Bronchial epithelial cell (primary cell): ENCODE data around the gene ABTB2. TPM values are rescaled to one million over a fixed set of nuclear protein-coding genes. Genes with fewer than 3 reads are reported as not detected.

Source experiments
- DNase-seq: peaks from one replicate; pipeline ENCODE4 v3.0.0-alpha.2; 2010; ENCODE audit warnings: low read depth
- FAIRE-seq: peaks from 2 replicates; lab custom pipeline; 2011; peaks lifted over from hg19 to GRCh38; lab: Jason Lieb, UNC
- H3K27me3 ChIP-seq: 2 replicates; pipeline ENCODE4 v1.5.1; 2011; ENCODE audit warnings: low read length; ENCODE audit not compliant: control insufficient read depth, insufficient read depth
- H3K36me3 ChIP-seq: 2 replicates; pipeline ENCODE4 v1.5.1; 2011; ENCODE audit warnings: low read length; ENCODE audit not compliant: control insufficient read depth, insufficient read depth
- H3K4me3 ChIP-seq: 2 replicates; pipeline ENCODE4 v1.5.1; 2011; ENCODE audit warnings: mild to moderate bottlenecking, low read depth, low read length, control low read depth
- CTCF ChIP-seq: IDR thresholded peaks from 2 replicates; pipeline ENCODE4 v1.5.1; 2011; ENCODE audit warnings: mild to moderate bottlenecking, moderate library complexity, low read length, control low read depth, inconsistent platforms; ENCODE audit not compliant: insufficient read depth, severe bottlenecking
- total RNA-seq: library from RNA; depleted of rRNA; stranded (reverse); fragments of >200 nt; gene quantifications from 2 replicates; pipeline ENCODE4 v1.2.1, GENCODE V29; 2014

The ABTB2 gene
- total RNA-seq, 1 donor from 2014 or later = 0.53 TPM

- H3K27me3 ChIP-seq = no peaks in the 10 kb centered on the region
- no peak for TF ChIP-seq CTCF
- no peak overlapping the region for H3K4me3 ChIP-seq
- peak; percentile 90 for FAIRE-seq
- peak; percentile 84 for DNase-seq
- no peaks in the 10 kb centered on the region for H3K36me3 ChIP-seq
These were observed 165.1 kb downstream of the ABTB2 start for GRCh38 chr11:34192481-34193401.

GRCh38 chr11:34191578-34191977 lies 166.2 kb downstream of the ABTB2 start:
- FAIRE-seq = peak; percentile 23
- DNase-seq = no peak
- TF ChIP-seq CTCF = no peak
- Histone ChIP-seq H3K36me3 (no peaks in the 10 kb centered on the region), H3K27me3 (no peaks in the 10 kb centered on the region), H3K4me3 (no peak overlapping the region)

- DNase-seq (no peak), FAIRE-seq (no peak)
- Histone ChIP-seq H3K4me3 (no peak overlapping the region), H3K27me3 (no peaks in the 10 kb centered on the region), H3K36me3 (no peaks in the 10 kb centered on the region)
- no peak for TF ChIP-seq CTCF
These were observed 167.3 kb downstream of the ABTB2 start for GRCh38 chr11:34190192-34191139.

GRCh38 chr11:34189191-34189590 lies 168.6 kb downstream of the ABTB2 start:
- FAIRE-seq (no peak), DNase-seq (no peak)
- Histone ChIP-seq H3K4me3 (no peak overlapping the region), H3K36me3 (no peaks in the 10 kb centered on the region), H3K27me3 (no peaks in the 10 kb centered on the region)
- no peak for TF ChIP-seq CTCF

GRCh38 chr11:34188181-34188580 lies 169.6 kb downstream of the ABTB2 start:
- no peak overlapping the region for H3K4me3 ChIP-seq
- DNase-seq = no peak
- no peak for FAIRE-seq
- no peaks in the 10 kb centered on the region for H3K36me3 ChIP-seq
- no peak for TF ChIP-seq CTCF
- no peaks in the 10 kb centered on the region for H3K27me3 ChIP-seq
